ENCODE results near the gene SV2A.
"Not testable (repeated sequence)": the region's sequence is repeated elsewhere in the genome, so short reads cannot be mapped to it uniquely, and the experiment has no call there.

SV2A gene, protein sequence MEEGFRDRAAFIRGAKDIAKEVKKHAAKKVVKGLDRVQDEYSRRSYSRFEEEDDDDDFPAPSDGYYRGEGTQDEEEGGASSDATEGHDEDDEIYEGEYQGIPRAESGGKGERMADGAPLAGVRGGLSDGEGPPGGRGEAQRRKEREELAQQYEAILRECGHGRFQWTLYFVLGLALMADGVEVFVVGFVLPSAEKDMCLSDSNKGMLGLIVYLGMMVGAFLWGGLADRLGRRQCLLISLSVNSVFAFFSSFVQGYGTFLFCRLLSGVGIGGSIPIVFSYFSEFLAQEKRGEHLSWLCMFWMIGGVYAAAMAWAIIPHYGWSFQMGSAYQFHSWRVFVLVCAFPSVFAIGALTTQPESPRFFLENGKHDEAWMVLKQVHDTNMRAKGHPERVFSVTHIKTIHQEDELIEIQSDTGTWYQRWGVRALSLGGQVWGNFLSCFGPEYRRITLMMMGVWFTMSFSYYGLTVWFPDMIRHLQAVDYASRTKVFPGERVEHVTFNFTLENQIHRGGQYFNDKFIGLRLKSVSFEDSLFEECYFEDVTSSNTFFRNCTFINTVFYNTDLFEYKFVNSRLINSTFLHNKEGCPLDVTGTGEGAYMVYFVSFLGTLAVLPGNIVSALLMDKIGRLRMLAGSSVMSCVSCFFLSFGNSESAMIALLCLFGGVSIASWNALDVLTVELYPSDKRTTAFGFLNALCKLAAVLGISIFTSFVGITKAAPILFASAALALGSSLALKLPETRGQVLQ

DNA sequence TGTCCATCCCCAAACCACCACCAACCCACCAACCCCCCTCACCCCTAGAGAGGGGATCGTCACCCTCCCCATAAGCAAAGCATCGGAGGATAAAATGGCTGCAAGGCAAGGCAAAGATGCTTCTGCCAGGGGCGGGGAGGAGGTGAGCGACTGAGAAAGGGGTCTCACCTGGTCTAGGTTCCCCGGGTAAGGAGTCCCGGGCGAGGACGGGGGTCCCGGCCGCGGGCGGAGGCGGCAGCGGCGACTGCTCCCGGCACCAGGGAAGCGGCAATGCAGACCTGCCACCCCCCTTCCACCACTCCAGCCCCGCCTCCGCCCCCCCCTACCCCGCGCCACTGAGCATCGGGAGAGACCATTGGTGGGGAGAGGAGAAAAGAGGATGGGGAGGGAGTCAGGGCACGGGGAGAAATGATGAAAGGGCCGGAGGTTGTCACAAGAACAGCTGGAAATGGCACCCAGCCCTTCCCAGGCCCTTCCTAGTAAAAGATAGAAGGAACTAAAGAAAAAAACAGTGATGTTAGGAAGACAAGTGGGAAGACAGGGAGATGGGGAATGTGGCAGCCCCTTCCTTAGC lies at the start of gene SV2A:
SV2A (minus strand) TSS at position 274 of the 574 bp plus-strand sequence. CDS start 4,004 bp downstream, outside the sequence.
- DNase-seq, result peak; percentile 59

- DNase-seq, result no peak
Measured at GRCh38 chr1:149967041-149967440, 49.4 kb upstream of the SV2A start.

- no peak for DNase-seq
Measured at GRCh38 chr1:149966405-149966804, 48.8 kb upstream of the SV2A start.

- no peak for DNase-seq
Measured at GRCh38 chr1:149965440-149965839, 47.8 kb upstream of the SV2A start.

DNA sequence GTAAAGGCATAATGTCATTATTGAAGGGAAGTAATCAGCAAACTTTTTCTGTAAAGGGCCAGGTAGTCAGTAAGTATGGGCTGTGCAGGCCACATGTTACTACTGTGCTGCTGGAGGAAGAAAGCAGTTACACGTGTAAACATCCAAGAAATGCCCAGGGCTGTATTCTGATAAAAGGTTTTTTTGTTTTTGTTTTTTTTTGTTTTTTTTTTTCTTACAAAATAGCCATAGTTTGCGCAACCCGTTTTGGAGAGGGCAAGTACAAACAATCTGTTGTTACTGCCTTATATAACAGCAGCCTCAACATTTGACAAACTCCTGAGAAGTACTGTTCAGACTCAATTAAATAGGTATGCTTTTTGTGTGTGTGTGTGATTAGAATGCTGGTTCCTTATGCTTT lies 45.7 kb upstream of the SV2A start:
- no peak for DNase-seq

GRCh38 chr1:149962736-149963135 lies 45.1 kb upstream of the SV2A start:
- no peak for DNase-seq

DNA sequence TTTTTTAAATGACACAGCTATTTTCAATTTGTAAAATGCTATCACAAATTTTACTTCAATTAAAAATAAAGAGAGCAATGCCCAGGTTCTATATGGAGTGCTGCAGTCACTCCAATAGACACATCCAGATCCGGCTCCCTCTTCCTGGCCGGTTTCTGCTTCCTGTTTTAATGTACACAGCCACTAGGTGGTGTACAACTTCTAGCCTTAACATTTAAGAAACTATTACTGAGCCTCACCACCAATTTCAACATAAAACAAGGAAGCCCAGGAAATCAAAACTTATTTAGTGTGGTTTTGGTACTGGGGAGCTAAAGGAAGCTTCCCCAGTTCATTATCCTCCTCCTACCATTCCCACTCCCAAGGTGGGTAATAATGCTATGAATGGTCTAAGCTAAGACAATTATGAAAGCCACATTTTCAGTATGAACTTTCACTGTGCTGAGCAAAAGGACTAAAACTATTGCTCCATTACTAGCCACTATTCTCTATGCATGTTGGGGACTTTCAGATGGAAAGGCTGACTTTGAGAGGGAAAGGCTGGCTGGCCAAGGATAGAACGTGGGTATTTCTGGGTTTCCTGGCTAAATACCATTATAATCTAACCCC lies 44.5 kb upstream of the SV2A start:
- DNase-seq, result peak; percentile 84

DNA sequence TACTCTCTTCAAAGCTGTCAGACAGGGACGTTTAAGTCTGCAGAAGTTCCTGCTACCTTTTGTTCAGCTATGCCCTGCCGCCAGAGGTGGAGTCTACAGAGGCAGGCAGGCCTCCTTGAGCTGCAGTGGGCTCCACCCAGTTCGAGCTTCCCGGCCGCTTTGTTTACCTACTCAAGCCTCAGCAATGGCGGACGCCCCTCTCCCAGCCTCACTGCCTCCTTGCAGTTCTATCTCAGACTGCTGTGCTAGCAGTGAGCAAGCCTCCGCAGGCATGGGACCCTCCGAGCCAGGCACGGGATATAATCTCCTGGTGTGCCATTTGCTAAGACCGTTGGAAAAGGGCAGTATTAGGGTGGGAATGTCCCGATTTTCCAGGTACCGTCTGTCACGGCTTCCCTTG lies 39.9 kb upstream of the SV2A start:
- DNase-seq, result not testable (repeated sequence)

- DNase-seq, result no peak
Measured at GRCh38 chr1:149949911-149950310, 32.3 kb upstream of the SV2A start.

- no peak for DNase-seq
Measured at GRCh38 chr1:149945206-149945605, 27.6 kb upstream of the SV2A start.

DNA sequence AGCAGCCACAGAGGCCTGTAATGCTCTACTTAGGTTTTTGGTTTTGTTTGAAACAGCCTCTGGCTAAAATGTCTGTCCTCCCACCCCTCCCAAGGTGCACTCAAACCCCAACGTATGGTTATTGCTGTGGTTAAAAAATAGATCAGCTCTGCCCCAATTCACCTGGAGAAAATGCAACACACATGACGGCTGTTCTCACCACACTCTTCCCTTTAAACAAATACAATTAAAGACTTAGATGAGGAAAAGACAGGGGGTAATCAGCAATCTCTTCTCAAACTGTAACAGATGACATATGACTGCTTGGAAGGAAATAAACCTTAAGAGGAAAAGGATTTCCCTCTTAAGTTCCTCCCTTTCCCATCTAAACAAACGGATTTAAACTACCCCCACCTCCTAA lies 25.2 kb upstream of the SV2A start:
- DNase-seq, result no peak

- DNase-seq, result peak; percentile 24
Measured at GRCh38 chr1:149942207-149942606, 24.6 kb upstream of the SV2A start.

DNA sequence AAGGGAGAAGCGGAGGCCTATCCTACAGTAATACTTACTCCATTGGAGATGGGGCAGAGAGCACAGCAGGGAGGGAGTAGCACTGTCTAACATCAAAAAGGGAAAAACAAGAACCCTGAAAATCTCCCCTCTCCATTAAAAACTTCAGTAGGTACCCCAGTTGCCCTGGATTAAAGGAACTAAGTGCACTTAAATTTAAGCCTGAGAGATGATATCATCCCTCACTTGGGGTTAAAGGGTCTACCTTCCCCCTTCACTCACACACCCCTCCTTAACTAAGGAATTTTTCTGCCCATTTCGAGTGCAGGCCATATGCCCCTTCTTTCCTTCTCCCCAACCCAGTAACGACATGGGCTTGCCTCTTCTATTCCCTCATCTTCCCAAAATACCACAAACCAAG lies 22.8 kb upstream of the SV2A start:
- DNase-seq, result no peak

DNA sequence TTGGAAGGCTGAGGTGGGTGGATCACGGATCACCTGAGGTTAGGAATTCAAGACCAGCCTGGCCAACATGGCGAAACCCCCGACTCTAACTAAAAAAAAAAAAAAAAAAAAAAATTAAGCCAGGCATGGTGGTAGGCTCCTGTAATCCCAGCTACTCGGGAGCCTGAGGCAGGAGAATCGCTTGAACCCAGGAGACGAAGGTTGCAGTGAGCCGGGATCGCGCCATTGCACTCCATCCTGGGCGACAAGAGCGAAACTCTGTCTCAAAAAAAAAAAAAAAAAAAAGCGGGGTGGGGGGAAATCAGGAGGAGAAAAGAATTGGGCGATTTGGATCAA lies 21.0 kb upstream of the SV2A start:
- DNase-seq, result not testable (repeated sequence)

DNA sequence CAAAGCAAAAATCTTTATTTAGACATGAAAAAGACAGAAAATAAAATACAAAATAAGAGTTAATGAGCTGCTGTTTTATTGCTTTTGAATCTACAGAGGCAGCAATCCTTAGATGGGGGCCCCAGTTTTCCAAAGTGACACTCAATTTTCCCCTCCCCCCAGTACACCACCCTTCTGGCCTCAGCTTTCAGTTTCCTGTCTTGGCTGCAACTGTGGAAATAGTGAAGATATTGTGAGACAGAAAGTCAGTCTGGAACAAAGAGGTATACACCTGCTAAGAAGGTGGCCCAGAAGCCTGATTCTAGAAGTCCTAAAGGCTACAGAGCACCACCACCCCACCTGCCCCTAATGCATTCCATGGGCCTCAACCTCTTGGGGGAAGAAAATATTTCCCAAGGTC lies 20.1 kb upstream of the SV2A start:
- no peak for DNase-seq

GRCh38 chr1:149936992-149937705 lies 19.5 kb upstream of the SV2A start:
- DNase-seq, result no peak

- DNase-seq, result no peak
Measured at GRCh38 chr1:149936170-149936991, 18.7 kb upstream of the SV2A start, which contains the start of gene MTMR11. MTMR11 (minus strand) TSS chr1:149936879; CDS start chr1:149936647, 232 bp downstream.

GRCh38 chr1:149934356-149934755 lies 16.7 kb upstream of the SV2A start:
- no peak for DNase-seq

DNA sequence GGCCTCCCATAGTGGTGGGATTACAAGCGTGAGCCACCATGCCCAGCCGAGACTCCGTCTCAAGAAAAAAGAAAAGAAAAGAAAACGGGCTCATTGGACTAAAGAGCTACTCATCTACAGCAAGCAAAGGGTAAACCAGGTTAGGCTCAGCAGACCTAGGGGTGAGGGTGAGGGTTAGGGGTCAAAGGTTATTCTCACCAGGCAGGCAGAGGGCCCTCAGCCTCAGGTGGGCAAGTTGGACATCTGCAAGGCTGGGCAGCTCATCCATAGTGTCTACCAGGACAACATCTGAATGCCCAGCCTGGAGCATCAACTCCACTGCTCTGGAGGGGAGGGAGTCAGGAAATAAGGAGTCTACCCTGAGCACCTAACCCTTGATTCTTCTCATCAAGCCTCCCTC lies 15.6 kb upstream of the SV2A start:
- no peak for DNase-seq

- DNase-seq, result no peak
Measured at GRCh38 chr1:149932474-149932873, 14.8 kb upstream of the SV2A start.

GRCh38 chr1:149931212-149931790 lies 13.7 kb upstream of the SV2A start:
- DNase-seq, result no peak

GRCh38 chr1:149929856-149930255 lies 12.2 kb upstream of the SV2A start:
- no peak for DNase-seq

All from NCI-H1694 treated with DMSO at 0.1 percent for 48 hours (cell line).